Neutrophil (primary cell): ENCODE data around the gene EMP2.

ENCODE experiments used
- H3K27ac ChIP-seq: fragments of 200-600 bp; sonication (generic); 2 replicates; pipeline ENCODE4 v1.5.1; 2016; ENCODE audit warnings: mild to moderate bottlenecking, moderate library complexity
- H3K27me3 ChIP-seq: fragments of 200-600 bp; sonication (generic); 2 replicates; pipeline ENCODE4 v1.6.0; 2016; ENCODE audit warnings: mild to moderate bottlenecking
- H3K36me3 ChIP-seq: fragments of 200-600 bp; sonication (generic); 2 replicates; pipeline ENCODE4 v1.5.1; 2017
- H3K4me1 ChIP-seq, 2 experiments: fragments of 200-600 bp in 1 of 2; sonication (generic) in 1 of 2; 1 replicate in 1 of 2; 2 replicates in 1 of 2; pipeline versions ENCODE4 v1.5.1 to v1.6.1; 2013 to 2016; ENCODE audit warnings: low read depth in 1 of 2, low read length in 1 of 2, mild to moderate bottlenecking in 1 of 2, moderate library complexity in 1 of 2; ENCODE audit not compliant: control insufficient read depth in 1 of 2, insufficient read depth in 1 of 2
- H3K4me3 ChIP-seq, 2 experiments: fragments of 200-600 bp in 1 of 2; sonication (generic) in 1 of 2; 1 replicate in 1 of 2; 2 replicates in 1 of 2; pipeline ENCODE4 v1.5.1; 2013 to 2016; ENCODE audit warnings: low read depth in 1 of 2, low read length in 1 of 2, mild to moderate bottlenecking in 1 of 2, moderate library complexity in 1 of 2
- H3K9me3 ChIP-seq: fragments of 200-600 bp; sonication (generic); 2 replicates; pipeline ENCODE4 v1.5.1; 2016
- CTCF ChIP-seq: fragments of 200-600 bp; sonication (generic); IDR thresholded peaks from 2 replicates; pipeline ENCODE4 v1.5.1; 2016; ENCODE audit warnings: antibody characterized with exemption

Gene EMP2

GRCh38 chr16:10617662-10618420 is 37.4 kb upstream of the EMP2 start:
- Histone ChIP-seq H3K27ac (no peak overlapping the region), H3K9me3 (no peaks in the 10 kb centered on the region), H3K27me3 (peaks cover 30% of the 10 kb centered on the region), H3K4me3 (no peak overlapping the region), H3K4me1 (peaks cover 0 to 4% of the 10 kb centered on the region in 2 experiments), H3K36me3 (no peaks in the 10 kb centered on the region)
- no peak for TF ChIP-seq CTCF

- peaks cover 0 to 4% of the 10 kb centered on the region in 2 experiments for H3K4me1 ChIP-seq
- peaks cover 30% of the 10 kb centered on the region for H3K27me3 ChIP-seq
- no peak for TF ChIP-seq CTCF
- no peaks in the 10 kb centered on the region for H3K36me3 ChIP-seq
- H3K4me3 ChIP-seq = no peak overlapping the region
- no peak overlapping the region for H3K27ac ChIP-seq
- no peaks in the 10 kb centered on the region for H3K9me3 ChIP-seq
These were observed 36.6 kb upstream of the EMP2 start for GRCh38 chr16:10616756-10617640.

- no peaks in the 10 kb centered on the region for H3K36me3 ChIP-seq
- H3K4me3 ChIP-seq = no peak overlapping the region
- peaks cover 30% of the 10 kb centered on the region for H3K27me3 ChIP-seq
- no peaks in the 10 kb centered on the region for H3K9me3 ChIP-seq
- no peak overlapping the region for H3K27ac ChIP-seq
- TF ChIP-seq CTCF = no peak
- peaks cover 0 to 4% of the 10 kb centered on the region in 2 experiments for H3K4me1 ChIP-seq
These were observed 36.0 kb upstream of the EMP2 start for GRCh38 chr16:10616419-10616755.

GRCh38 chr16:10614685-10615084 is 34.3 kb upstream of the EMP2 start:
- H3K27me3 ChIP-seq = peaks cover 23% of the 10 kb centered on the region
- no peak overlapping the region for H3K27ac ChIP-seq
- H3K4me3 ChIP-seq = no peak overlapping the region
- no peak for TF ChIP-seq CTCF
- H3K36me3 ChIP-seq = no peaks in the 10 kb centered on the region
- H3K9me3 ChIP-seq = no peaks in the 10 kb centered on the region
- peaks cover 0 to 4% of the 10 kb centered on the region in 2 experiments for H3K4me1 ChIP-seq

- TF ChIP-seq CTCF = no peak
- Histone ChIP-seq H3K27ac (no peak overlapping the region), H3K4me3 (no peak overlapping the region), H3K4me1 (no peaks in the 10 kb centered on the region), H3K27me3 (peaks cover 15% of the 10 kb centered on the region), H3K36me3 (no peaks in the 10 kb centered on the region), H3K9me3 (no peaks in the 10 kb centered on the region)
These were observed 33.5 kb upstream of the EMP2 start for GRCh38 chr16:10613785-10614485.
